ENCODE results near the gene PTX4.
"Not testable (repeated sequence)": the region's sequence is repeated elsewhere in the genome, so short reads cannot be mapped to it uniquely, and the experiment has no call there.

PTX4 gene

DNA sequence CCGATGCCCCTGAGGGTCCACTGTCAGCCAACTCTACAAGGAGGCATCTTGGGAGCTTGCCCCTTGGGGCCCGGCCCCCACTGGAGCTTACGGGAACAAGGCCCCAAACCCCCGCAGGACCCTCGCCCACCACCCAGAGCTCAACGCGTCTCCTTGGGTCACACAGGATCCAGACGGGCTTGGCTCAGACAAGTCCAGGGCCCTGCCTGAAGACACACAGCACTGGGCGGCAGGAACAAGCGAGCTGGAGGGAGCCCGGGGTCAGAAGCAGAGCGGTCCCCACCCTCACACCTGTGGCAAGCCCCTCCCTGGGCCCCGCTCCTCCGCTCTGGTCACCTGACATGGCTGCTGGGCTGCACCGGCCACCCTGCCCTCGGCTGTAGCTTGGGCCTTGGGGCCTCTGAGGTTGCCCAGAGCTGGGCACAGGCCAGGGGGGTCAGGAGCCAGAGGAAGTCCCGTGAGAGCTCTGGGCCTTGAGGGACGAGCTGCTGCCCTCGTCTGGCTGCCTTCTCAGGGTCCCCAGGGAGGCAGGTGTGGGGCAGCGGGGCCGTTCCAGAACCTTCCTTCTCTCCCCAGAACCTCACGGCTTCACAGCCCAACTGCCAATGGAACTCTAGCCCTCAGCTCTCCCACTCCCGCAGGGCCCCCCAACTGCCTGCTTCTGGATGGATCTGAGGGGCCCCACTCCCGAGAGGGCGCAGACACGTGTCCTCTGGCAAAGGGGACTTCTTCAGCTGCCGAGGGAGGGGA is 44.6 kb downstream of the PTX4 start, which contains the start of gene CCDC154:
Gene CCDC154, minus strand, starts transcription at position 577 of the 750 bp plus-strand sequence. Its CDS starts 234 bp downstream, at position 343.
- no peak for DNase-seq (ENCODE audit: low read depth in 2 of 2)

DNA sequence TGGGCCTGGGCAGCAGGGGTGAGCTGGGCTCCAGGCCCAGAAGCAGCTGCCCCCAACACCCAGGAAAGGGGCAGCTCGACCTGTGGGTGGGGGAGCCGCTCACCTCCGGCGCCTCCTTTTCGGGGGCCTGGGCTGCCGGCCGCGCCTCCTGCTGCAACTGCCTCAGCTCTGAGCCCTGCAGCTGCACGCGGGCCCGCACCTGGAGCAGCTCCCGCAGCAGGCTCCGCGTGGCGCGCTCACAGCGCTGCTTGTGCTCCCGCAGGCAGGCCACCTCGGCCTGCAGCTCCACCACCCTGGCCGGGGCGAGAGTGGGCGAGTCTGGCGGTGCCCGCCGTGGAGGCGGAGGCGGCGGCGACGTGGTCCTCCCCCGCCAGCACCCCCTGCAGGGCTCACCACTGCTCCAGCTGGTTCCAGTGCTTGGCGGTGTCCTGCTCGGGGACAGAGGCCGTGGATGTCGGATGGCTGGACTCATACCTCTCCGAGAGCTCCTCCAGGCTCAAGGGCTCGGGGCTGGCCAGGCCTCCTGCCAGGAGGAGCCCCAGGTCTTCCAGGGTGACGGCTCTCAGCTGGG is 45.3 kb downstream of the PTX4 start:
- DNase-seq (ENCODE audit: low read depth in 2 of 2): no peak

DNA sequence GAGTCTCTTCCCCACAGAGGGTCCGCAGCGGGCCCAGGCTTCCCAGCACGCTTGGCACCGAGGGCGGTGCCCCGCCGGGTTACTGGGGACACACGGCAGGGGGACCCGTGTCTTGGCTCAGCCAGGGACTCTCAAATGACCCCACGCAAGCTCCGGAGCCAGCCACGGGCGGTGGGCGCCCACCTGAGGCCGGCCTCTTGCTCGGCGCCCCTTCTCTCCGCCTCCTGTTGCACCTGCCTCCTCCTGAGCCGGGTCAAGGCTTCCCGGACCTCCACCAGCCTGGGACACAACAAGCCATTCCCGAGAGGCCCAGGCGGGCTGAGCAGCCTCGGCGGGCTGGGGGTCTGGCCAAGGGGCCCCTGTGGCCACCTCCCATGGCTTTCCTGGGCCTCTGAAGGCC is 46.0 kb downstream of the PTX4 start:
- no peak for DNase-seq (ENCODE audit: low read depth in 2 of 2)

DNA sequence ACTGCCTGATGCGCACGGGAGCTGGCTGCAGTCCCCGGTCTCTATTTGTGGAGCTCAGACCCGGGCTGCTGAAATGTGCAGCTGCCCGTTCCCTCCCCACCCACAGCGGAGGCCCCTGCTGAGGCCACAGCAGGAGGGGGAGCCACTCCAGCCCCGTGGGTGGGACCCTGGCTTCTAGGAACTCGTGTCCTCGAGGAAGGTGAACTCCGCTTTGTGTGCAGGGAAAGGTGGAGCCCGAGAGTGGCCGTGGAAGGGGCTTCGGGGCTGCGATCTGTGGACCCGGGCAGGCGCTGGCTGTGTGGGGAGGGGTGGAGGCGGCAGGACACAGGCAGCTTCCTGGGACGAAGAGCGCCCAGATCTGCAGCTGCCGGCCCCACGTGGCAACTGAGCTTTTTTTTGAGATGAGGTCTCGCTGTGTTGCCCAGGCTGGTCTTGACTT is 47.3 kb downstream of the PTX4 start:
- no peak for DNase-seq (ENCODE audit: low read depth in 2 of 2)

DNA sequence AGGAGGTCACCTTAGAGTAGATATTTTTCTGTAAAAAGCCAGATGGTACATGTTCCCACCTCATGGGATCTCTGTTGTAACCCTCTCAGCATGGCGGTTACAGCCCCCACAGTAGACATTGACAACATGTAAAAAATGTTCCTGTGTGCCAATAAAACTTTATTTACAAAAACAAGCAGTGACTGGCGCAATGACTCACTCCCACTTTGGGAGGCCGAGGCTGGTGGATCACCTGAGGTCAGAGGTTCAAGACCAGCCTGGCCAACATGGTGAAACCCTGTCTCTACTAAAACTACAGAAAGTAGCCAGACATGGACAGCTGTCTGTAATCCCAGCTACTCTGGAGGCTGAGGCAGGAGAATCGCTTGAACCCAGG is 49.1 kb downstream of the PTX4 start:
- DNase-seq (ENCODE audit: low read depth in 2 of 2): not testable (repeated sequence)

DNA sequence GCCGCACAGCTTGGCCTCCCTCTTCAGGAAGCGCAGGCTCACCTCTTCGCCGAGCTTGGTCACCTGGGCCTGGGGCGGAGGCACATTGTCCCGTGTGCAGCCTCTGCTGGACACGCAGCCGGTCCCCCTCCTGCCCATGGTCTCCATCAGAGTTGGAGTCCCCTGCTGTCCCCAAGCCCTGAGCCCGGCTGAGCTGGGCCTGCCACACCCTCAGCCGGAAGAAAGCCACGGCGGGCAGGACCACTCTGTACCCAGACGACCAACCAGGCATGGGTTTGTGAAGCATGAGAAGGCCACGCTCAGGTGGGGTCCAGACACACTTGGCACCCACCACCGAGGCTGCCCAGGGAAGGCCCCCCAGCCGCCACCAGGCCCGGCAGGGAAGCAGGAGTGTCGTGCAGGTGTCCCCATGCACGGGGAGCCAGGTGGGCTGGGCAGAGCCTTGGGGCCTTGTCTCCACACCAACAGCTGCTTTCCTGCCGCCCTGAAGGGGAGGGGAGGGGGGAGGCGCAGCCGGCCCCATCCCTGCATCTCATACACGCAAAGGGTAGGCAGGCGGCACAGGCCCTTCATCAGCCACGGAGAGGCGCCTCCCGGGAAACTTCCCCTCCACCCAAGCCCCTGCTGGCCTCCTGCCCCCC is 49.6 kb downstream of the PTX4 start:
- no peak for DNase-seq (ENCODE audit: low read depth in 2 of 2)

DNA sequence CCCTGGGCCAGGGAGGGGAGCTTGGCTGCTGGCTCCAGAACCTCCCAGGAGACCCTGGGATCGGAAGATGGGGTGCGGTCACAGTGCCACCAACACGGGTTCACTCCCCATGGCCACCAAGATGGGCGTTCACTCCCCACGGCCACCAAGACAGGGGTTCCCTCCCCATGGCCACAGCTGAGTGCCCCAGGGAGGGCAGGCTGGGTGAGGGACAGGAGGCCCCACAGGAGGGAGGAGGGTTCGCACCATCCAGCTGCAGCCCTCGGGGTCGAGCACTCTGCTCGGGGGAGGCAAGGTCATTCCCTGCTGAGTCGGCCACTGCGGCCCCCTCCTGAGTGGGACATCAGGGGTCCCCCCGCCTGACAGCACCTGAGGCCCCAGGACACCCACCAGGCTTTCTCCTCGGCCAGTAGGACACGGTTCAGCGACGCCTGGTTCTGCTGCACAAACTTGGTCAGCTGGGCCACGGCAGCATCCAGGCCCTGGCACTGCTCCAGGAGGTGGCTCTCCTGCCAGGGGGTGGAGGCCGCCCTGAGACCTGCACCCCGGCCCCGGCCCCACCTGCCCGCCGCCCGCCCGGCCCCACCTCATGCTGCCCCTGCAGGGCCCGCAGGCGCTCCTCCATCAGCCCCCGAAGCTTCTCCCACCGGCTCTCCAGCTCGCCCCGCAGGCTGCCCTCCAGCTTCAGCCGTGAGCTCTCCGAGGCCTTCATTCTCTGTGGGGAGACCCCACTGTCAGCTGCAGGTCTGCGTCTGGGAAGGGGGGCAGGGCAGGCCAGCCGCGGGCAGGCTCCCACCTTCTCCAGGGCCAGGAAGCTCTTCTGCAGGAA is 50.3 kb downstream of the PTX4 start:
- DNase-seq (ENCODE audit: low read depth in 2 of 2): no peak

DNA sequence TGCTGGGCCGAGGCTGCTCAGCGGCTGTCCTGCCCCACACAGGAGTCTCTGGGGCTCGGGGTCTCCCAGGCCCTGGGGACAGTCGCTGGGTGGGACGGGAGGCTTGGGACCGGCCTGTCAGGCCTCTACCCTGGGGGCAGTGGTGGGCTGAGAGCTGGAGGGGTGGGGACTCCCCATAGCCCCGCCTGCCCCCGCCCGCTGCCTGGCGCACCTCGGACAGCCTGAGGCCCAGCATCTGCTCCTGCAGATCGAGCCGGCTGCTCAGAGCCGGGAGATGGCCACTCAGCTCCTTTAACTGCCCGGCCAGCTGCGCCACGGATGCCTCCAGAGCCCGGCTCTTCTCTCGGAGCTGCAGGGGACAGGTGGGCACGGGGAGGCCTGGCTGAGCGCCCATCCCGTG is 51.1 kb downstream of the PTX4 start:
- DNase-seq (ENCODE audit: low read depth in 2 of 2): no peak

DNA sequence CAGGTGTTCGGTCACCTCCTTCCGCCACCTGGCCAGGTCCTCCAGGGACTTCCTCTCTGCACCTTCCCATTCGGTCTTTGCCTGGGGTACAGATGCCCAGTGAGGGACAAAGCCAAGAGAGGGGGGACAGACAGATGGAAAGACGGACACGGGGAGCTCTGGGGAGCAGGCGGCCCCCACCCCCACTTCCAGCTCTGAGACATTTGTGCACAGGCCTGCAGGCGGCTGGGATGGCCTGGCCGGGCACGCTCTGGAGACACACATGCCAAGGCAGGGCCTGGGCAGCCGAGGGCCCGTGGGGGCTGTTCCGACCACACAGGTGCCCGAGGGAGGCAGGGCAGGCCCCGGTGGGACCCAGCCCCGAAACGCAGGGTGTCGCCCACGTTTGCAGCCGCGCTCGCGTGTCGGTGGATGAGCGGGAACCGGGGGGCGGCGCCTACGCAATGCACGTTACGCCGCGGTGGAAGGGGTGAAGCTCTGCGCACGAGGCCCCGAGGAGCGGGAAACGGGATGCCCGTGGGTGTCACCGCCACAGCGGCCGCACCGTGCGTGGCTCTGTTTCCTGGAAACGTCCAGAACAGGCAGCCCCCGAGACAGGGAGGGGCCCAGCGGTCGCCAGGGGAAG is 51.9 kb downstream of the PTX4 start:
- DNase-seq (ENCODE audit: low read depth in 2 of 2): no peak

DNA sequence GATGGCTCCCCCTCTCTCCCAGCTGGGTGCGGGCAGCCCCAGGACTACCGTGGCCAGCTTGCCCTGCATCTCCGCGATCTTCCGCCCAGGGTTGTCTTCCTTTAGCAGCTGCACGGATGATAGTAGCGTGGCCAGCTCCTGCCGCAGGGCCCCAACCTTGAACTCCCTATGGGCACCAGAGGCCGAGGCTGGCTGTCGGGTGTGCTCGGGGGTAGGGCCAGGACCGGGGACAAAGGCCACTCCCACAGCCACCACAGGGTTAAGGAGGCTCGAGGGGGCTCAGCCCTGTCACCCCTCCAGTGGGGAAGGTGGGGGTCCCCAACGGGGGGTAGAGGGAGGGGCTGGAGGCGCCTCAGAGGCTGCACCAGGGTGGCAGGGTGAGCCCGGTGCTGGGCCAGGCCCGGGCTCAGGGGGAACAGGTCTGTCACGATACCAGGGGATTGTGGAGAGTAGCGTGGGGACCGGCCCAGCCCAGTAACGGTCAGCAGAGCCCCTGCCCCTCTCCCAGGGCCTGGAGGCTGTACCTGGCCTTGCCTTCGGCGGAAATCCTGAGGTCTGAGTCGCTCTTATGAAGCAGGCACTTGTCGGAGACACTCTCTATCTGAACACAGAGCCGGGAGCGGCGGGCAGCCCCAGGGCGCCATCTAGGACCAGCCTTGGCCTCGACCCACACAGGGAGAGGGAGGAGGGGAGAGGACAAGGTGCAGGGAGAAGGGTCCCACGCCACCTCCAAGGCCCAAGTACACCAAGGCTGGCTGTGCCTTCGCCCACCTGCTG is 52.6 kb downstream of the PTX4 start:
- DNase-seq (ENCODE audit: low read depth in 2 of 2): no peak

Data from stimulated activated CD4-positive, alpha-beta T cell treated with anti-CD3 and anti-CD28 coated beads, Interleukin-1b, Interleukin-23, amount 100 ng/mL, for 1 hour (primary cell).